Fibroblast of the aortic adventitia (primary cell): ENCODE measurements around the gene TM9SF3. TPM values are rescaled to one million over a fixed set of nuclear protein-coding genes. Genes with fewer than 3 reads are reported as not detected.

Source experiments
- DNase-seq: peaks from one replicate; pipeline ENCODE4 v3.0.0-alpha.2; 2010; ENCODE audit warnings: low read depth
- H3K4me3 ChIP-seq: 2 replicates; pipeline ENCODE4 v1.5.1; 2011; ENCODE audit warnings: low read depth, mild to moderate bottlenecking, control low read depth, low read length, moderate library complexity
- total RNA-seq: library from RNA; depleted of rRNA; stranded (reverse); fragments of >200 nt; gene quantifications from 2 replicates; pipeline ENCODE4 v1.2.3, GENCODE V29; 2012; ENCODE audit warnings: low replicate concordance
- TF ChIP-seq, protein P1 (sequence below): IDR thresholded peaks from 2 replicates; pipeline ENCODE4 v1.5.1; 2011; ENCODE audit warnings: mild to moderate bottlenecking, low read length, control low read depth, inconsistent platforms; ENCODE audit not compliant: insufficient read depth

The TM9SF3 gene
- total RNA-seq, 1 donor: 120 TPM

- TF ChIP-seq, protein P1, sequence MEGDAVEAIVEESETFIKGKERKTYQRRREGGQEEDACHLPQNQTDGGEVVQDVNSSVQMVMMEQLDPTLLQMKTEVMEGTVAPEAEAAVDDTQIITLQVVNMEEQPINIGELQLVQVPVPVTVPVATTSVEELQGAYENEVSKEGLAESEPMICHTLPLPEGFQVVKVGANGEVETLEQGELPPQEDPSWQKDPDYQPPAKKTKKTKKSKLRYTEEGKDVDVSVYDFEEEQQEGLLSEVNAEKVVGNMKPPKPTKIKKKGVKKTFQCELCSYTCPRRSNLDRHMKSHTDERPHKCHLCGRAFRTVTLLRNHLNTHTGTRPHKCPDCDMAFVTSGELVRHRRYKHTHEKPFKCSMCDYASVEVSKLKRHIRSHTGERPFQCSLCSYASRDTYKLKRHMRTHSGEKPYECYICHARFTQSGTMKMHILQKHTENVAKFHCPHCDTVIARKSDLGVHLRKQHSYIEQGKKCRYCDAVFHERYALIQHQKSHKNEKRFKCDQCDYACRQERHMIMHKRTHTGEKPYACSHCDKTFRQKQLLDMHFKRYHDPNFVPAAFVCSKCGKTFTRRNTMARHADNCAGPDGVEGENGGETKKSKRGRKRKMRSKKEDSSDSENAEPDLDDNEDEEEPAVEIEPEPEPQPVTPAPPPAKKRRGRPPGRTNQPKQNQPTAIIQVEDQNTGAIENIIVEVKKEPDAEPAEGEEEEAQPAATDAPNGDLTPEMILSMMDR: no peak
- DNase-seq: no peak
- no peak overlapping the region for H3K4me3 ChIP-seq
Measured at GRCh38 chr10:96588616-96589419, 2.0 kb upstream of the TM9SF3 start.

GRCh38 chr10:96588060-96588554, 1.3 kb upstream of the TM9SF3 start:
- no peak for DNase-seq
- peak overlapping the region; percentile 81 for H3K4me3 ChIP-seq
- TF ChIP-seq, protein P1: no peak

- TF ChIP-seq, protein P1: no peak
Measured at GRCh38 chr10:96587264-96588059, 650 bp upstream of the TM9SF3 start.

DNA sequence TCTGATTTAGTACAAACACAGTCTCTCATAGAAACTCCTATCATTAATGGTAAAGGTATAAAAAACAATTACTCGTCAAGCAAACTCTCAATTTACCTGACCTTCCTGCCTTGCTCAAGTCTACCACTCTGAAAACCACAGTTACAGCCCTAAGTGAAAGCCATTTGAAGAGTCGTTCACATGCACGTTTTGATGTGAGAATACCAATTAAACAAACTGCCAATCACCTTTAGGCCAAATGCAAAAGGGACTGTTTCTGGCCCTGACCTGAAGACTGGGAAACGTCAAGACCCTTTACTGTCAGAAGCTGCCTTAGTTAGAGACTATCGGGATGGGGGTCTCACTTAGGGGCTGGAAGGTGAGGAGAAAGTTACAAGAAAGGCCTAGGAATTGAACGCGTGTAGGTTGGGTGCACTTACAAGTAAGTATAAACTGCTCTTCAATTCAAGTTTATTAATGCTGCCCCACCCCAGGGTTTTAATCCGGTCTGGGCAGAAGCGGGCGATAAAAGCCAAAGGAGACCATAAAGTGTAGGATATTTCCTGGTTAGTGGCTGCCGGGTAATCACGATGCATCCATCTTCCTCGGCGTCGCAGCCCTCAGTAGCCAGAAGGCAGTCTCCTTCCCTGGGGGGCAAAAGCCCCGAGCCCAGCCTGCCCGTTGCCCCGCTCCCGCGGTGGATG, 935 bp downstream of the TM9SF3 start:
- DNase-seq: peak; percentile 21
- H3K4me3 ChIP-seq: peak overlapping the region; percentile 81
- TF ChIP-seq, protein P1: no peak

More at GRCh38 chr10:96587264-96588059, 650 bp upstream of the TM9SF3 start:
- H3K4me3 ChIP-seq: peak overlapping the region; percentile 81
- DNase-seq: peak; percentile 86

GRCh38 chr10:96584474-96584873, 2.3 kb downstream of the TM9SF3 start:
- DNase-seq: no peak
- H3K4me3 ChIP-seq: no peak overlapping the region
- TF ChIP-seq, protein P1: no peak

GRCh38 chr10:96584035-96584434, 2.8 kb downstream of the TM9SF3 start:
- TF ChIP-seq, protein P1: no peak
- no peak overlapping the region for H3K4me3 ChIP-seq
- DNase-seq: no peak
